ENCODE measurements around the gene OPN5.

Gene OPN5

DNA sequence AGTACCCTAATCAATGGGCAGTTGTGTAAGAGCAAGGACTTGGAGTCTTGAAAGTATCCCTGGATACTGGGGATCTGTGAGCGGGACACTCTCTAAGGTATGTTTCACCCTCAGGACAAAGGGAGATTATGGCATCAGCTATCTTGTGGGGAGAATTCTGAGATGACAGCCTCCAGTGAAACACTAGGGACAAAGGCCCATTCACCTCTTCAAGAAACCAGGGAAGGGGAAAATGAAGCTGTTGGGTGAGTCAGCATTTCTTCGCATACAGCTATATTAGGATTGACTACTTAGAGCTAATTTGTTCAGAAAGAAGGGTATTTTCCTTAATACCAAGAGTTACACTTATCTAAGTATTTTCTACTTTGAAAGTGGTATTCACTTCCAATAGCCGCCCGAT lies 35.9 kb downstream of the OPN5 start:
- no peak overlapping the region for H2AFZ ChIP-seq (ENCODE audit: low read length)
- no peaks in the 10 kb centered on the region for H3K27me3 ChIP-seq (ENCODE audit: insufficient read depth, low read length, poor library complexity, severe bottlenecking)
- no peaks in the 10 kb centered on the region for H3K4me1 ChIP-seq (ENCODE audit: insufficient read depth, low read length, poor library complexity, severe bottlenecking)
- no peaks in the 10 kb centered on the region for H3K36me3 ChIP-seq (ENCODE audit: insufficient read depth, low read length)
- no peak overlapping the region for H3K4me3 ChIP-seq (ENCODE audit: low read length, poor library complexity, severe bottlenecking)
- H3F3A ChIP-seq (ENCODE audit: low read depth): no peaks in the 10 kb centered on the region
- no peaks in the 10 kb centered on the region for H4K20me1 ChIP-seq (ENCODE audit: insufficient read depth, low read length, poor library complexity, severe bottlenecking)
- no peak overlapping the region for H3K4me2 ChIP-seq (ENCODE audit: low read depth, low read length, poor library complexity, severe bottlenecking)
- H3K9me2 ChIP-seq (replicated peaks; ENCODE audit: low read depth, low read length): 0 out of 2 replicates have a peak, but pooled peaks cover 2% of the 10 kb centered on the region
- no peaks in the 10 kb centered on the region for H3K79me2 ChIP-seq (ENCODE audit: insufficient read depth, low read length)
- H3K9me3 ChIP-seq (ENCODE audit: insufficient read depth, low read depth, low read length): no peaks in the 10 kb centered on the region
- H3K9ac ChIP-seq (ENCODE audit: low read depth, low read length, poor library complexity, severe bottlenecking): no peak overlapping the region
- TF ChIP-seq EZH2phosphoT487 (IDR thresholded peaks at IDR 0.05; ENCODE audit: borderline replicate concordance): no peak
- TF ChIP-seq, protein P1, sequence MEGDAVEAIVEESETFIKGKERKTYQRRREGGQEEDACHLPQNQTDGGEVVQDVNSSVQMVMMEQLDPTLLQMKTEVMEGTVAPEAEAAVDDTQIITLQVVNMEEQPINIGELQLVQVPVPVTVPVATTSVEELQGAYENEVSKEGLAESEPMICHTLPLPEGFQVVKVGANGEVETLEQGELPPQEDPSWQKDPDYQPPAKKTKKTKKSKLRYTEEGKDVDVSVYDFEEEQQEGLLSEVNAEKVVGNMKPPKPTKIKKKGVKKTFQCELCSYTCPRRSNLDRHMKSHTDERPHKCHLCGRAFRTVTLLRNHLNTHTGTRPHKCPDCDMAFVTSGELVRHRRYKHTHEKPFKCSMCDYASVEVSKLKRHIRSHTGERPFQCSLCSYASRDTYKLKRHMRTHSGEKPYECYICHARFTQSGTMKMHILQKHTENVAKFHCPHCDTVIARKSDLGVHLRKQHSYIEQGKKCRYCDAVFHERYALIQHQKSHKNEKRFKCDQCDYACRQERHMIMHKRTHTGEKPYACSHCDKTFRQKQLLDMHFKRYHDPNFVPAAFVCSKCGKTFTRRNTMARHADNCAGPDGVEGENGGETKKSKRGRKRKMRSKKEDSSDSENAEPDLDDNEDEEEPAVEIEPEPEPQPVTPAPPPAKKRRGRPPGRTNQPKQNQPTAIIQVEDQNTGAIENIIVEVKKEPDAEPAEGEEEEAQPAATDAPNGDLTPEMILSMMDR (conservative IDR thresholded peaks at IDR 0.05; ENCODE audit: low read length): no peak

- H3K4me3 ChIP-seq (ENCODE audit: low read length, poor library complexity, severe bottlenecking): no peak overlapping the region
- H3F3A ChIP-seq (ENCODE audit: low read depth): no peaks in the 10 kb centered on the region
- H3K4me1 ChIP-seq (ENCODE audit: insufficient read depth, low read length, poor library complexity, severe bottlenecking): no peaks in the 10 kb centered on the region
- no peaks in the 10 kb centered on the region for H3K36me3 ChIP-seq (ENCODE audit: insufficient read depth, low read length)
- TF ChIP-seq, protein P1 (conservative IDR thresholded peaks at IDR 0.05; ENCODE audit: low read length): no peak
- no peak for TF ChIP-seq EZH2phosphoT487 (IDR thresholded peaks at IDR 0.05; ENCODE audit: borderline replicate concordance)
- no peaks in the 10 kb centered on the region for H3K79me2 ChIP-seq (ENCODE audit: insufficient read depth, low read length)
- H3K4me2 ChIP-seq (ENCODE audit: low read depth, low read length, poor library complexity, severe bottlenecking): no peak overlapping the region
- H3K27me3 ChIP-seq (ENCODE audit: insufficient read depth, low read length, poor library complexity, severe bottlenecking): no peaks in the 10 kb centered on the region
- H2AFZ ChIP-seq (ENCODE audit: low read length): no peak overlapping the region
- no peaks in the 10 kb centered on the region for H3K9me3 ChIP-seq (ENCODE audit: insufficient read depth, low read depth, low read length)
- no peak overlapping the region for H3K9ac ChIP-seq (ENCODE audit: low read depth, low read length, poor library complexity, severe bottlenecking)
- H4K20me1 ChIP-seq (ENCODE audit: insufficient read depth, low read length, poor library complexity, severe bottlenecking): no peaks in the 10 kb centered on the region
- 0 out of 2 replicates have a peak, but pooled peaks cover 2% of the 10 kb centered on the region for H3K9me2 ChIP-seq (replicated peaks; ENCODE audit: low read depth, low read length)
These were observed 37.6 kb downstream of the OPN5 start for GRCh38 chr6:47819461-47819860.

- H3K27me3 ChIP-seq (ENCODE audit: insufficient read depth, low read length, poor library complexity, severe bottlenecking): no peaks in the 10 kb centered on the region
- no peak overlapping the region for H3K9ac ChIP-seq (ENCODE audit: low read depth, low read length, poor library complexity, severe bottlenecking)
- no peaks in the 10 kb centered on the region for H3K79me2 ChIP-seq (ENCODE audit: insufficient read depth, low read length)
- H3K4me2 ChIP-seq (ENCODE audit: low read depth, low read length, poor library complexity, severe bottlenecking): no peak overlapping the region
- TF ChIP-seq EZH2phosphoT487 (IDR thresholded peaks at IDR 0.05; ENCODE audit: borderline replicate concordance): no peak
- TF ChIP-seq, protein P1 (conservative IDR thresholded peaks at IDR 0.05; ENCODE audit: low read length): no peak
- no peaks in the 10 kb centered on the region for H3K36me3 ChIP-seq (ENCODE audit: insufficient read depth, low read length)
- H3F3A ChIP-seq (ENCODE audit: low read depth): no peaks in the 10 kb centered on the region
- no peak overlapping the region for H2AFZ ChIP-seq (ENCODE audit: low read length)
- no peaks in the 10 kb centered on the region for H3K4me1 ChIP-seq (ENCODE audit: insufficient read depth, low read length, poor library complexity, severe bottlenecking)
- no peaks in the 10 kb centered on the region for H3K9me3 ChIP-seq (ENCODE audit: insufficient read depth, low read depth, low read length)
- H3K4me3 ChIP-seq (ENCODE audit: low read length, poor library complexity, severe bottlenecking): no peak overlapping the region
- H3K9me2 ChIP-seq (replicated peaks; ENCODE audit: low read depth, low read length): 0 out of 2 replicates have a peak, but pooled peaks cover 2% of the 10 kb centered on the region
- no peaks in the 10 kb centered on the region for H4K20me1 ChIP-seq (ENCODE audit: insufficient read depth, low read length, poor library complexity, severe bottlenecking)
These were observed 41.2 kb downstream of the OPN5 start for GRCh38 chr6:47822856-47823554.

All from Loucy (cell line).